AG04449 (cell line): Measurements from ENCODE around the gene PAX7.

Experiments
- CTCF ChIA-PET: fragments of 350-600 bp; formaldehyde crosslinking; extraction: SDS; loops from one replicate; lab custom pipeline; 2021; ENCODE audit warnings: antibody characterized with exemption; lab: Yijun Ruan, JAX
- POLR2A ChIA-PET: fragments of 400-600, 350-600 bp; formaldehyde crosslinking; extraction: SDS; loops from one replicate; lab custom pipeline; 2020; ENCODE audit warnings: antibody characterized with exemption, inconsistent platforms; lab: Yijun Ruan, JAX
- DNase-seq: peaks from one replicate; pipeline ENCODE4 v3.0.0-alpha.2; 2010; ENCODE audit warnings: low read depth, low spot score
- H3K4me3 ChIP-seq: 2 replicates; pipeline ENCODE4 v1.5.1; 2011; ENCODE audit warnings: low read depth, mild to moderate bottlenecking, control low read depth, low read length
- CTCF ChIP-seq: IDR thresholded peaks from one replicate; pipeline ENCODE4 v1.5.1; 2011; ENCODE audit warnings: mild to moderate bottlenecking, moderate library complexity, low read length, control low read depth, inconsistent platforms; ENCODE audit not compliant: insufficient read depth; ENCODE audit errors: missing control alignments

The PAX7 gene

DNA sequence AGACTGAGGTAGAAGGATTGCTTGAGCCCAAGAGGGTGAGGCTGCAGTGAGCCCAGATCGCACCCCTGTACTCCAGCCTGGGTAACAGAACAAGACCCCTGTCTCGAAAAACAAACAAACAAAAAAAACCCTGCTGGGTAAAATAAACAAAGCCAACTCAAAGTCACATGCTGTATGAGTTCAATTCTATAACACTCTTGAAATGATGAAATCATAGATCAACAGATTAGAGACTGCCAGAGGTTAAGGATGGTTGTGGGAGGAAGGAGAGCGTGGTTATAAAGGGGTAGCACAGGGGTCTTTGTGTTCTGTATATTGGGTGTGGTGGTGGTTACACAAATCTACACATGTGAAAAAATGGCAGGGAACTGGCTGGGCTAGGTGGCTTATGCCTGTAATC is 166.3 kb downstream of the PAX7 start:
- ChIA-PET POLR2A (no interaction called here), CTCF (interaction anchor here (1.0 kb wide), 1 partner anchor 9 kb away, joined by 4 read pairs; no protein-coding TSS in a partner anchor)

More for the DNA sequence above, 166.3 kb downstream of the PAX7 start:
- DNase-seq: no peak
- H3K4me3 ChIP-seq: no peak overlapping the region
- TF ChIP-seq CTCF: no peak
